ENCODE results near the gene GALR3. TPM values are rescaled to one million over a fixed set of nuclear protein-coding genes. Genes with fewer than 3 reads are reported as not detected.

Gene GALR3, protein sequence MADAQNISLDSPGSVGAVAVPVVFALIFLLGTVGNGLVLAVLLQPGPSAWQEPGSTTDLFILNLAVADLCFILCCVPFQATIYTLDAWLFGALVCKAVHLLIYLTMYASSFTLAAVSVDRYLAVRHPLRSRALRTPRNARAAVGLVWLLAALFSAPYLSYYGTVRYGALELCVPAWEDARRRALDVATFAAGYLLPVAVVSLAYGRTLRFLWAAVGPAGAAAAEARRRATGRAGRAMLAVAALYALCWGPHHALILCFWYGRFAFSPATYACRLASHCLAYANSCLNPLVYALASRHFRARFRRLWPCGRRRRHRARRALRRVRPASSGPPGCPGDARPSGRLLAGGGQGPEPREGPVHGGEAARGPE
- total RNA-seq (2022; extraction: Qiagen RNA extraction; ENCODE audit: low read depth): not detected in 5 replicates

DNA sequence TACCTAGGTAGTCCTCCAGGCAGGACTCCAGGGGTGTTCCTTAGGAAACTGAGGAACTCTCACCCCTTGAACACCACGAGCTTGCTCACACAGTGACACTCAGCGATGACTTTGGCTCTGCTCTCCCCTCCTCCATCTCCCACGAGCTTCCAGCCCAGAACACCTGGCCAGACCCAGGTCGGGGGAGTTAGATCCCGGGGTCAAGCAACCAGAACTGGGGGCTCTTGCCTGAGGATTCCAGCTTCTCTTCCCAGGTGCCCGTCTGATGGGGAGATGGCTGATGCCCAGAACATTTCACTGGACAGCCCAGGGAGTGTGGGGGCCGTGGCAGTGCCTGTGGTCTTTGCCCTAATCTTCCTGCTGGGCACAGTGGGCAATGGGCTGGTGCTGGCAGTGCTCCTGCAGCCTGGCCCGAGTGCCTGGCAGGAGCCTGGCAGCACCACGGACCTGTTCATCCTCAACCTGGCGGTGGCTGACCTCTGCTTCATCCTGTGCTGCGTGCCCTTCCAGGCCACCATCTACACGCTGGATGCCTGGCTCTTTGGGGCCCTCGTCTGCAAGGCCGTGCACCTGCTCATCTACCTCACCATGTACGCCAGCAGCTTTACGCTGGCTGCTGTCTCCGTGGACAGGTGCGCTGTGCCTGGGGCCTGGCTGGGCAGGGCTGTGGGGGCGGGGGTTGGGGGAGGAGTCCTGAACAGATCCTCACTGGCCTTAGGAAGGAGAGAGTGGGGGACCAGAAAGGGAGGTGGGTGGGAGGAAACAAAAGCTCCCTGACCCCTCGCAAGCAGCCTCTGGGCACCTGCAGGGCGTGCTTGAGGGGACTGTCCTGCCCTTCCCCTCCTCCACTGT, at the start of gene GALR3:
TSS of gene GALR3 (plus strand) at position 249 of the 852 bp plus-strand sequence. CDS start at position 274, 25 bp downstream.

DNA sequence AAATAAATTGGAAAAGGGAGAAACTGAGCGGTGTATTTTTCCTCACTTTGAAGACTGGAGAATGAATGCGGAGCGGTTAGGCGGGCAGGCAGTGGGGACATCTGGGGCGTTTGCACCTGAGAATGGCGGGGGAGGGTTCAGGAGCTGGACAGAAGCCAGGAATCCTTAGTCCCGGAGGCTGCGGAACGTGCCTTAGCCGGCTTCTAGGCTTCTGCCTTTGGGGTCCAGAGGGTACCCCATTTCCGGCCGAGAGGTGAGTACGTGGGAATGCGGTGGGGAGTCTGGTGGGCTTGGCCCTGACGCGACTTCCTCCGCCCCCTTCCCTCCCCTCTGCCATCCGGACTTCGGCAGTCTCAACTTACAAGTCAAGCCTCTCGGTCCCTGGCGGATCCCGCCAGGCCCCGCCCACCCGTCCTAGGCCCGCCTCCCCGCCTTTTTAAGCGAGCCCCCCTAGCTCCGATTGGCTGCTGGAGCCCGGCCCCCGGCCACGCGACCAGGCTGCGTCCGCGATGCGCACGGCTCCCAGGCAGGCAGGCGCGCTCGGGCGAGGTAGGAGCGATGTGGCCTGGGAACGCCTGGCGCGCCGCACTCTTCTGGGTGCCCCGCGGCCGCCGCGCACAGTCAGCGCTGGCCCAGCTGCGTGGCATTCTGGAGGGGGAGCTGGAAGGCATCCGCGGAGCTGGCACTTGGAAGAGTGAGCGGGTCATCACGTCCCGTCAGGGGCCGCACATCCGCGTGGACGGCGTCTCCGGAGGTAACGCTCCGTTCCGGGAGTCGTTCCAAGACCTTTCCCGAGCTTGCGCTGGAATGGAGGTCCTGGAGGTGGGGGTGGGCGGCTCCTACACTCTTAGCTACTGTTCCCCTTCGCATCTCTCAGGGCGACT, 15.5 kb upstream of the GALR3 start, which contains the start of gene GCAT:
TSS of gene GCAT (plus strand) at position 525 of the 884 bp plus-strand sequence. CDS start at position 559, 34 bp downstream.

DNA sequence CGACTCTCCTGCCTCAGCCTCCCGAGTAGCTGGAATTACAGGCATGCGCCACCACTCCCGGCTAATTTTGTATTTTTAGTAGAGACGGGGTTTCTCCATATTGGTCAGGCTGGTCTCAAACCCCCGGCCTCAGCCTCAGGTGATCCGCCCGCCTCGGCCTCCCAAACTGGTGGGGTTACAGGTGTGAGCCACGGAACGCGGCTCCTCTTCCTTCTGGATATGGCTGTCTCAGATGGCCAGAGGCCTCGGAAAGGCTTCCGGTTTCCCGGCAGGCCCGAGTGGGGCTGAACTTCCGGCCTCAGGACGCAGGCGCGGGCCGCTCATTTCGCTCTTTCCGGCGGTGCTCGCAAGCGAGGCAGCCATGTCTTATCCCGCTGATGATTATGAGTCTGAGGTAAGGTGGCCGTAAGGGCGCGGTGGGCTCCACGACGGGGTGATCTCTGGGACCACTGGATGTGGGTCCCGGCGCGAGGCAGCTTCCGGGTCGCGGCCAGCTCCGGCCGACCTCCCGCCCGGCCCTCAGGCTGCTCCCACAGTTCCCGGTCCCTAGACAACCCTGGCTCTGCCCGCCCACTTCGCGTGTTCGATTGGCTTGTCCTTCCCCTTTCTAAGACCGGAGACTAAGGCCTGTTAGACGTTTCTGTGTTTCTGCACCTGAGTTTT, 26.0 kb downstream of the GALR3 start, which contains the start of gene EIF3L:
TSS of gene EIF3L (plus strand) at position 331 of the 663 bp plus-strand sequence. CDS start at position 362, 31 bp downstream.

Other genes with a start within 250 kb of the GALR3 start
- 0.25 TPM in 1 of 5 replicates, not detected in the others for gene LGALS2, start 243.3 kb upstream of the GALR3 start, total RNA-seq (2022; extraction: Qiagen RNA extraction; ENCODE audit: low read depth)
- gene GGA1, start 214.5 kb upstream of the GALR3 start, total RNA-seq (2022; extraction: Qiagen RNA extraction; ENCODE audit: low read depth): 18.0 to 24.8 TPM (median 22.4 TPM) in 5 replicates
- 1.3 to 2.8 TPM (median 2.2 TPM) in 5 replicates for gene SH3BP1, start 183.7 kb upstream of the GALR3 start, total RNA-seq (2022; extraction: Qiagen RNA extraction; ENCODE audit: low read depth)
- 14.3 to 18.5 TPM (median 17.2 TPM) in 5 replicates for gene PDXP, start 164.7 kb upstream of the GALR3 start, total RNA-seq (2022; extraction: Qiagen RNA extraction; ENCODE audit: low read depth)
- 1,260 to 1,466 TPM (median 1,297 TPM) in 5 replicates for gene LGALS1, start 147.7 kb upstream of the GALR3 start, total RNA-seq (2022; extraction: Qiagen RNA extraction; ENCODE audit: low read depth)
- 25.7 to 27.6 TPM (median 26.2 TPM) in 5 replicates for gene NOL12, start 137.0 kb upstream of the GALR3 start, total RNA-seq (2022; extraction: Qiagen RNA extraction; ENCODE audit: low read depth)
- 23.8 to 36.2 TPM (median 34.0 TPM) in 5 replicates for gene TRIOBP, start 126.3 kb upstream of the GALR3 start, total RNA-seq (2022; extraction: Qiagen RNA extraction; ENCODE audit: low read depth)
- 2.4 to 4.4 TPM (median 3.1 TPM) in 5 replicates for gene GCAT, start 15.4 kb upstream of the GALR3 start, total RNA-seq (2022; extraction: Qiagen RNA extraction; ENCODE audit: low read depth)
- gene ANKRD54, start 21.0 kb downstream of the GALR3 start, total RNA-seq (2022; extraction: Qiagen RNA extraction; ENCODE audit: low read depth): 16.1 to 23.5 TPM (median 21.5 TPM) in 5 replicates
- 262 to 297 TPM (median 281 TPM) in 5 replicates for gene EIF3L, start 26.0 kb downstream of the GALR3 start, total RNA-seq (2022; extraction: Qiagen RNA extraction; ENCODE audit: low read depth)
- 15.2 to 20.4 TPM (median 20.0 TPM) in 5 replicates for gene MICALL1, start 82.9 kb downstream of the GALR3 start, total RNA-seq (2022; extraction: Qiagen RNA extraction; ENCODE audit: low read depth)
- 0.20 to 0.35 TPM (median 0.27 TPM) in 5 replicates for gene C22orf23, start 130.2 kb downstream of the GALR3 start, total RNA-seq (2022; extraction: Qiagen RNA extraction; ENCODE audit: low read depth)
- gene POLR2F, start 130.3 kb downstream of the GALR3 start, total RNA-seq (2022; extraction: Qiagen RNA extraction; ENCODE audit: low read depth): 120 to 141 TPM (median 131 TPM) in 5 replicates
- gene SOX10, start 161.2 kb downstream of the GALR3 start, total RNA-seq (2022; extraction: Qiagen RNA extraction; ENCODE audit: low read depth): not detected in 5 replicates
- gene PICK1, start 234.0 kb downstream of the GALR3 start, total RNA-seq (2022; extraction: Qiagen RNA extraction; ENCODE audit: low read depth): 9.8 to 12.5 TPM (median 11.3 TPM) in 5 replicates